B cell (primary cell): ENCODE results near the gene ZMPSTE24. TPM values are rescaled to one million over a fixed set of nuclear protein-coding genes. Genes with fewer than 3 reads are reported as not detected.

ENCODE experiments used
- ATAC-seq: fragments of 200-7000 bp; cut with Tn5 transposase; one replicate; pipeline ENCODE4 v1.10.0; 2021; ENCODE audit warnings: low read depth, mild to moderate bottlenecking, moderate number of reproducible peaks, moderate library complexity
- CTCF ChIA-PET: fragments of 350-600 bp; sonication (Branson Sonifier 250); formaldehyde crosslinking; loops from one replicate; lab custom pipeline; 2021; ENCODE audit warnings: antibody characterized with exemption, inconsistent platforms; lab: Charles Lee
- POLR2A ChIA-PET: fragments of 350-600 bp; sonication (Branson Sonifier 250); formaldehyde crosslinking; loops from one replicate; lab custom pipeline; 2021; ENCODE audit warnings: antibody characterized with exemption; lab: Charles Lee
- DNase-seq: peaks from one replicate; pipeline ENCODE4 v3.0.0; 2013
- H2AFZ ChIP-seq: 2 replicates; pipeline ENCODE4 v1.6.1; 2012; ENCODE audit warnings: mild to moderate bottlenecking, low read depth, low read length; ENCODE audit not compliant: insufficient read depth, poor library complexity, severe bottlenecking
- H3K27ac ChIP-seq, 2 donors: 1 replicate in 1 of 2; 2 replicates in 1 of 2; pipeline ENCODE4 v1.5.1; 2012 to 2013; ENCODE audit warnings: low read length in 2 of 2, mild to moderate bottlenecking in 2 of 2, moderate library complexity in 1 of 2
- H3K27me3 ChIP-seq, 4 experiments: fragments of 200-600 bp in 1 of 4; sonication (generic) in 1 of 4; replicated peaks in 1 of 4; 1 replicate in 2 of 4; 2 replicates in 2 of 4; pipeline versions ENCODE4 v1.6.1 to v1.7.0; 2013 to 2016; ENCODE audit warnings: low read length in 3 of 4, mild to moderate bottlenecking in 2 of 4, mixed read lengths in 1 of 4, moderate library complexity in 1 of 4; ENCODE audit not compliant: insufficient read depth in 4 of 4, control insufficient read depth in 3 of 4; ENCODE audit errors: control extremely low read depth in 1 of 4
- H3K36me3 ChIP-seq, 2 experiments: replicated peaks in 1 of 2; 1 replicate in 1 of 2; 2 replicates in 1 of 2; pipeline versions ENCODE4 v1.6.1 to v1.7.1; 2013; ENCODE audit warnings: low read length in 1 of 2; ENCODE audit not compliant: insufficient read depth in 2 of 2, control insufficient read depth in 1 of 2; ENCODE audit errors: control extremely low read depth in 1 of 2, extremely low read depth in 1 of 2
- H3K4me1 ChIP-seq, 2 donors: fragments of 200-600 bp in 1 of 2; sonication (generic) in 1 of 2; 1 replicate in 1 of 2; 2 replicates in 1 of 2; pipeline versions ENCODE4 v1.5.1 to v1.6.1; 2013 to 2017; ENCODE audit warnings: low read length in 2 of 2; ENCODE audit not compliant: control insufficient read depth in 2 of 2, insufficient read depth in 2 of 2
- H3K4me2 ChIP-seq: replicated peaks from 2 replicates; pipeline ENCODE3; 2012; ENCODE audit warnings: mild to moderate bottlenecking, low read depth, low read length; ENCODE audit not compliant: poor library complexity, severe bottlenecking
- H3K4me3 ChIP-seq, 5 experiments: fragments of 200-600 bp in 1 of 5; sonication (generic) in 1 of 5; 1 replicate in 3 of 5; 2 replicates in 2 of 5; pipeline versions ENCODE4 v1.5.1 to v1.7.0; 2011 to 2016; ENCODE audit warnings: low read length in 4 of 5, mild to moderate bottlenecking in 4 of 5, low read depth in 2 of 5, control low read depth in 1 of 5, moderate library complexity in 1 of 5; ENCODE audit not compliant: insufficient read depth in 1 of 5; ENCODE audit errors: control extremely low read depth in 1 of 5, extremely low read depth in 1 of 5
- H3K79me2 ChIP-seq: fragments of 200-600 bp; sonication (generic); one replicate; pipeline ENCODE4 v1.6.0; 2016; ENCODE audit warnings: low read length; ENCODE audit not compliant: control insufficient read depth, insufficient read depth
- H3K9ac ChIP-seq: fragments of 200-600 bp; sonication (generic); 2 replicates; pipeline ENCODE4 v1.6.1; 2017; ENCODE audit warnings: mild to moderate bottlenecking, low read length, moderate library complexity
- H3K9me3 ChIP-seq, 3 donors: one replicate each; pipeline versions ENCODE4 v1.6.1 to v1.7.1; 2013; ENCODE audit warnings: low read length in 2 of 3; ENCODE audit not compliant: control insufficient read depth in 2 of 3, insufficient read depth in 1 of 3; ENCODE audit errors: control extremely low read depth in 1 of 3
- H4K20me1 ChIP-seq: 2 replicates; pipeline ENCODE4 v1.6.0; 2012; ENCODE audit warnings: mild to moderate bottlenecking, low read length; ENCODE audit not compliant: insufficient read depth, control insufficient read depth, poor library complexity, severe bottlenecking
- H3K27ac Mint-ChIP-seq: one replicate; pipeline ENCODE4 v1.8.0; 2021; ENCODE audit warnings: mixed read lengths
- H3K27me3 Mint-ChIP-seq: one replicate; pipeline ENCODE4 v1.8.0; 2021; ENCODE audit warnings: mixed read lengths
- H3K4me1 Mint-ChIP-seq: one replicate; pipeline ENCODE4 v1.8.0; 2021; ENCODE audit warnings: mixed read lengths
- H3K4me3 Mint-ChIP-seq: one replicate; pipeline ENCODE4 v1.8.0; 2021; ENCODE audit warnings: mixed read lengths
- H3K9me3 Mint-ChIP-seq: one replicate; pipeline ENCODE4 v1.8.0; 2022; ENCODE audit warnings: mixed read lengths; ENCODE audit not compliant: insufficient read depth
- CTCF ChIP-seq: fragments of 200-600 bp; IDR thresholded peaks from one replicate; pipeline ENCODE4 v1.8.0; 2022; ENCODE audit warnings: antibody characterized with exemption, mild to moderate bottlenecking
- EZH2 ChIP-seq: IDR thresholded peaks from 2 replicates; pipeline ENCODE4 v1.6.1; 2012; ENCODE audit warnings: borderline replicate concordance, low read depth, mild to moderate bottlenecking, moderate library complexity, low read length; ENCODE audit not compliant: insufficient read depth, poor library complexity, severe bottlenecking
- WGBS: methylation state at CpG from one replicate; pipeline ENCODE4 v1.1.5; 2013; ENCODE audit warnings: missing lambda C conversion rate; ENCODE audit not compliant: insufficient coverage; 5-methylcytosine and 5-hydroxymethylcytosine counted together
- intact Hi-C: fragments of 100-400 bp; cut with micrococcal nuclease; formaldehyde crosslinking; loops from one replicate; pipeline ENCODE4 v1.10.0; 2022
- polyA plus RNA-seq: library from polyadenylated mRNA; depleted of rRNA; stranded (reverse); fragments of >200 nt; gene quantifications from 2 replicates; pipeline ENCODE4 v1.2.3, GENCODE V29; 2012
- total RNA-seq, 2 donors: library from RNA; stranded (reverse); fragments of 120-200 nt in 1 of 2; gene quantifications; 1 replicate in 1 of 2; 2 replicates in 1 of 2; pipeline versions ENCODE4 v1.2.3 to v1.2.4, GENCODE V29; 2013 to 2022

Gene ZMPSTE24
- total and polyA plus RNA-seq, 2 donors (not counting 1 experiment from before 2014, with no cell fraction given): 3.5 to 18.5 TPM

GRCh38 chr1:40313329-40313957 lies 55.4 kb downstream of the ZMPSTE24 start:
- WGBS: 53% methylated on average over 3 of the region's 5 CpGs
- Mint-ChIP-seq H3K9me3 (no peaks in the 10 kb centered on the region), H3K27ac (peak overlapping the region; percentile 85), H3K4me1 (peaks cover 57% of the 10 kb centered on the region), H3K27me3 (peaks cover 5% of the 10 kb centered on the region), H3K4me3 (peak overlapping the region; percentile 92)
- H3K27ac ChIP-seq: no peak overlapping the region
- ATAC-seq: peak; percentile 50
- CTCF ChIA-PET: interaction anchor here (0.5 to 10.2 kb wide), 11 partner anchors 12 to 190 kb away, joined by 3 to 132 read pairs (median 6); no protein-coding TSS in a partner anchor
- peaks cover 0 to 3% (median 1%) of the 10 kb centered on the region in 4 experiments for H3K27me3 ChIP-seq
- H3K9ac ChIP-seq: no peak overlapping the region
- H3K36me3 ChIP-seq: no peaks in the 10 kb centered on the region
- no peak overlapping the region for H2AFZ ChIP-seq
- no peak for TF ChIP-seq CTCF
- no peak for TF ChIP-seq EZH2
- no peaks in the 10 kb centered on the region for H3K9me3 ChIP-seq
- POLR2A ChIA-PET: interaction anchor here (0.5 to 1.1 kb wide), 4 partner anchors 12 to 80 kb away, joined by 3 to 4 read pairs (median 3); no protein-coding TSS in a partner anchor
- peak; percentile 67 for DNase-seq
- H3K4me3 ChIP-seq: no peak overlapping the region
- H3K79me2 ChIP-seq: no peaks in the 10 kb centered on the region
- H3K4me2 ChIP-seq: peak overlapping the region; percentile 71
- intact Hi-C loops: no loop called here
- no peaks in the 10 kb centered on the region for H4K20me1 ChIP-seq
- H3K4me1 ChIP-seq: peaks cover 41 to 59% of the 10 kb centered on the region in 2 donors
